ENCODE measurements around the gene CDH18.

CDH18 gene

GRCh38 chr5:20028506-20028905 lies 40.5 kb upstream of the CDH18 start:
- no peaks in the 10 kb centered on the region for H3K27me3 ChIP-seq (ENCODE audit: insufficient read depth, low read length)
- no peaks in the 10 kb centered on the region for H3K79me2 ChIP-seq (ENCODE audit: insufficient read depth, low read length)
- H3K4me3 ChIP-seq (ENCODE audit: low read depth, low read length, poor library complexity, severe bottlenecking), result no peak overlapping the region
- no peak for TF ChIP-seq EZH2 (IDR thresholded peaks at IDR 0.05; ENCODE audit: borderline replicate concordance, low read length)
- no peak for TF ChIP-seq CTCF (IDR thresholded peaks at IDR 0.05; ENCODE audit: low read length)
- H4K20me1 ChIP-seq (ENCODE audit: insufficient read depth, low read length), result no peaks in the 10 kb centered on the region
- no peak overlapping the region for H3K9ac ChIP-seq (ENCODE audit: low read length)
- H3K36me3 ChIP-seq (ENCODE audit: insufficient read depth, low read length), result no peaks in the 10 kb centered on the region
- no peaks in the 10 kb centered on the region for H3K4me1 ChIP-seq (ENCODE audit: insufficient read depth, low read length, severe bottlenecking)
- H3K9me2 ChIP-seq (ENCODE audit: low read depth, low read length), result no peaks in the 10 kb centered on the region
- no peak overlapping the region for H2AFZ ChIP-seq (ENCODE audit: low read length)
- H3K27ac ChIP-seq (ENCODE audit: low read depth, low read length, poor library complexity, severe bottlenecking), result no peak overlapping the region
- H3K9me3 ChIP-seq (ENCODE audit: low read length), result no peaks in the 10 kb centered on the region
- H3F3A ChIP-seq (ENCODE audit: insufficient read depth, low read length), result no peaks in the 10 kb centered on the region
- no peak overlapping the region for H3K4me2 ChIP-seq (ENCODE audit: low read length)

DNA sequence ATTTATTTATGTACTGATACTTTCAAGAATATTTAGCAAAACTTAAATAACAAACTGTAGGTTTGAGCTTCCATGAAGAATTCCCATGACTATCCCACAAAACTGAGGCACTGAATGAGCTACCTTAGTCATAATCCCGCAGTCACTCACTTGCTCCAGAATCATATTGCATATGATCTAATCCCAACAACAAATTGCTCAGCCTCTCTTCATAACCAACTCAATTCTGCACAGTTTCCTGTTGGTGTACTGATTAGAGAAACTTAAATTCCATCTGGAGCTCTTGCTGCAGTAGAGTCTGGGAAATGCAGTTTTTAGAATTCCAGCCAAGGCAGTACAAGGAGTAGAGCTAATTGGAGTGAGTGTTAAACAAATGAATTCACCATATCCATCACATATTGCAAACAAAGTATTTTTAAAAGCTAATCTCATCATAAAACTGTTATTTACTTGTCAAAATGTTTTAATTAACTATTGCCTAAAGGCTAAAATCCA lies 35.7 kb upstream of the CDH18 start:
- Histone ChIP-seq H3K9me2 (ENCODE audit: low read depth, low read length) (no peaks in the 10 kb centered on the region), H3F3A (ENCODE audit: insufficient read depth, low read length) (no peaks in the 10 kb centered on the region), H4K20me1 (ENCODE audit: insufficient read depth, low read length) (no peaks in the 10 kb centered on the region), H3K36me3 (ENCODE audit: insufficient read depth, low read length) (no peaks in the 10 kb centered on the region), H3K4me3 (ENCODE audit: low read depth, low read length, poor library complexity, severe bottlenecking) (no peak overlapping the region), H3K9ac (ENCODE audit: low read length) (no peak overlapping the region), H3K27ac (ENCODE audit: low read depth, low read length, poor library complexity, severe bottlenecking) (no peak overlapping the region), H2AFZ (ENCODE audit: low read length) (no peak overlapping the region), H3K27me3 (ENCODE audit: insufficient read depth, low read length) (no peaks in the 10 kb centered on the region), H3K9me3 (ENCODE audit: low read length) (no peaks in the 10 kb centered on the region), H3K4me1 (ENCODE audit: insufficient read depth, low read length, severe bottlenecking) (no peaks in the 10 kb centered on the region), H3K79me2 (ENCODE audit: insufficient read depth, low read length) (no peaks in the 10 kb centered on the region), H3K4me2 (ENCODE audit: low read length) (no peak overlapping the region)
- no peak for TF ChIP-seq CTCF (IDR thresholded peaks at IDR 0.05; ENCODE audit: low read length)
- no peak for TF ChIP-seq EZH2 (IDR thresholded peaks at IDR 0.05; ENCODE audit: borderline replicate concordance, low read length)

DNA sequence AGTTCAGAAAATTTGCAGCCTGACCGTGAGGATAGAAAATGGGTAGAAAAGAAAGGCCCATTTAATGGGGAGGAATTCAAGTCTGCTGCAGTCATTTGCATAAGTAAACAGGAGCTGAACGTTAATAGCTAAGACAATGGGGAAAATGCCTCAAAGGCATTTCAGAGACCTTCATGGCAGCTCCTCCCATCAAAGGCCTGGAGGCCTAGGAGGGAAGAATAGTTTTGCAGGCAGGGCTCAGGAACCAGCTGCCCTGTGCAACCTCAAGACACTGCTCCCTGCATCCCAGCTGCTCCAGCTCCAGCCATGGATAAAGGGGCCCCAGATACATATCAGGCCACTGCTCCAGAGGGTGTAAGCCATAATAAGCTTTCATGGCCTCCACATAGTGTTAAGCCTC lies 32.2 kb upstream of the CDH18 start:
- TF ChIP-seq CTCF (IDR thresholded peaks at IDR 0.05; ENCODE audit: low read length), result no peak
- no peak for TF ChIP-seq EZH2 (IDR thresholded peaks at IDR 0.05; ENCODE audit: borderline replicate concordance, low read length)
- no peaks in the 10 kb centered on the region for H3K36me3 ChIP-seq (ENCODE audit: insufficient read depth, low read length)
- H3K27me3 ChIP-seq (ENCODE audit: insufficient read depth, low read length), result no peaks in the 10 kb centered on the region
- H3K4me1 ChIP-seq (ENCODE audit: insufficient read depth, low read length, severe bottlenecking), result no peaks in the 10 kb centered on the region
- no peak overlapping the region for H3K27ac ChIP-seq (ENCODE audit: low read depth, low read length, poor library complexity, severe bottlenecking)
- H4K20me1 ChIP-seq (ENCODE audit: insufficient read depth, low read length), result no peaks in the 10 kb centered on the region
- H3K4me2 ChIP-seq (ENCODE audit: low read length), result no peak overlapping the region
- no peaks in the 10 kb centered on the region for H3K9me3 ChIP-seq (ENCODE audit: low read length)
- H3K79me2 ChIP-seq (ENCODE audit: insufficient read depth, low read length), result no peaks in the 10 kb centered on the region
- no peak overlapping the region for H3K9ac ChIP-seq (ENCODE audit: low read length)
- no peaks in the 10 kb centered on the region for H3F3A ChIP-seq (ENCODE audit: insufficient read depth, low read length)
- H3K9me2 ChIP-seq (ENCODE audit: low read depth, low read length), result no peaks in the 10 kb centered on the region
- H3K4me3 ChIP-seq (ENCODE audit: low read depth, low read length, poor library complexity, severe bottlenecking), result no peak overlapping the region
- no peak overlapping the region for H2AFZ ChIP-seq (ENCODE audit: low read length)

All from OCI-LY1 (cell line).